Suprapubic skin (tissue), 4 donors: Measurements from ENCODE around the gene EML1. TPM values are rescaled to one million over a fixed set of nuclear protein-coding genes. Genes with fewer than 3 reads are reported as not detected.

Source experiments
- DNase-seq, 2 donors: peaks; one replicate each; pipeline ENCODE4 v3.0.0-alpha.2; 2019; ENCODE audit warnings: low spot score in 2 of 2
- H3K27ac ChIP-seq: fragments of 200-600 bp; sonication (generic); one replicate; pipeline ENCODE4 v1.5.1; 2019
- H3K27me3 ChIP-seq: fragments of 200-600 bp; sonication (generic); one replicate; pipeline ENCODE4 v1.5.1; 2019
- H3K36me3 ChIP-seq: fragments of 200-600 bp; sonication (generic); one replicate; pipeline ENCODE4 v1.5.1; 2019
- H3K4me1 ChIP-seq: fragments of 200-600 bp; sonication (generic); one replicate; pipeline ENCODE4 v1.5.1; 2019
- H3K4me3 ChIP-seq: fragments of 200-600 bp; sonication (generic); one replicate; pipeline ENCODE4 v1.5.1; 2019; ENCODE audit warnings: mild to moderate bottlenecking
- H3K9me3 ChIP-seq: fragments of 200-600 bp; sonication (generic); one replicate; pipeline ENCODE4 v1.5.1; 2019
- CTCF ChIP-seq, 2 donors: fragments of 200-600 bp in 1 of 2; fragments of 450-650 bp in 1 of 2; sonication (generic) in 1 of 2; IDR thresholded peaks; one replicate each; pipeline ENCODE4 v1.5.1; 2016 to 2019; ENCODE audit warnings: antibody characterized with exemption in 2 of 2, mild to moderate bottlenecking in 1 of 2, moderate library complexity in 1 of 2
- EP300 ChIP-seq: sonication (generic); formaldehyde crosslinking; IDR thresholded peaks from one replicate; pipeline ENCODE4 v1.6.1; 2017; ENCODE audit warnings: antibody characterized with exemption
- POLR2A ChIP-seq, 2 donors: fragments of 450-650 bp; IDR thresholded peaks; one replicate each; pipeline ENCODE4 v1.6.1; 2017; ENCODE audit warnings: antibody characterized with exemption in 2 of 2, mild to moderate bottlenecking in 2 of 2, moderate library complexity in 2 of 2
- POLR2AphosphoS5 ChIP-seq, 3 donors: sonication (generic); formaldehyde crosslinking; IDR thresholded peaks; one replicate each; pipeline ENCODE4 v1.6.1; 2017; ENCODE audit warnings: antibody characterized with exemption in 3 of 3
- WGBS: methylation state at CpG from one replicate; pipeline ENCODE4 v1.1.5; 2018; 5-methylcytosine and 5-hydroxymethylcytosine counted together
- total RNA-seq, 4 donors: library from RNA; depleted of rRNA; stranded (reverse); fragments of >200 nt; gene quantifications; one replicate each; pipeline ENCODE4 v1.1.0, GENCODE V29; 2016

Gene EML1
- total RNA-seq, 4 donors from 2014 or later, result 9.6 to 17.6 (median 15.4) TPM

- H3K27me3 ChIP-seq, result peaks cover 19% of the 10 kb centered on the region
- WGBS, result 58% methylated on average over 16 of the region's 24 CpGs
- peak overlapping the region; percentile 17 for H3K27ac ChIP-seq
- no peak for TF ChIP-seq POLR2A (IDR thresholded peaks at IDR 0.05)
- no peak for TF ChIP-seq POLR2AphosphoS5 (IDR thresholded peaks at IDR 0.05)
- TF ChIP-seq EP300, result no peak
- no peak for TF ChIP-seq CTCF (IDR thresholded peaks at IDR 0.05)
- no peak for DNase-seq
- no peak overlapping the region for H3K4me3 ChIP-seq
- H3K4me1 ChIP-seq, result peaks cover 76% of the 10 kb centered on the region
- H3K36me3 ChIP-seq, result no peaks in the 10 kb centered on the region
- no peaks in the 10 kb centered on the region for H3K9me3 ChIP-seq
Observed at GRCh38 chr14:99754141-99755067, 38.8 kb upstream of the EML1 start.

- Histone ChIP-seq H3K27ac (peak overlapping the region; percentile 17), H3K9me3 (no peaks in the 10 kb centered on the region), H3K4me1 (peaks cover 73% of the 10 kb centered on the region), H3K4me3 (no peak overlapping the region), H3K36me3 (no peaks in the 10 kb centered on the region), H3K27me3 (peaks cover 19% of the 10 kb centered on the region)
- TF ChIP-seq EP300 (no peak), POLR2AphosphoS5 (IDR thresholded peaks at IDR 0.05) (no peak), CTCF (IDR thresholded peaks at IDR 0.05) (no peak), POLR2A (IDR thresholded peaks at IDR 0.05) (no peak)
- 100% methylated on average over 2 of the region's 8 CpGs for WGBS
- DNase-seq, result no peak
Observed at GRCh38 chr14:99755068-99755405, 38.2 kb upstream of the EML1 start.

- H3K36me3 ChIP-seq, result no peaks in the 10 kb centered on the region
- H3K4me1 ChIP-seq, result peaks cover 71% of the 10 kb centered on the region
- TF ChIP-seq POLR2AphosphoS5 (IDR thresholded peaks at IDR 0.05), result no peak
- no peak for TF ChIP-seq POLR2A (IDR thresholded peaks at IDR 0.05)
- no peak for TF ChIP-seq CTCF (IDR thresholded peaks at IDR 0.05)
- TF ChIP-seq EP300, result no peak
- peak overlapping the region; percentile 6 for H3K27ac ChIP-seq
- H3K9me3 ChIP-seq, result no peaks in the 10 kb centered on the region
- peaks cover 16% of the 10 kb centered on the region for H3K27me3 ChIP-seq
- 56% methylated on average over 15 of the region's 21 CpGs for WGBS
- no peak for DNase-seq
- no peak overlapping the region for H3K4me3 ChIP-seq
Observed at GRCh38 chr14:99755629-99756603, 37.3 kb upstream of the EML1 start.

- no peak overlapping the region for H3K4me3 ChIP-seq
- no peak overlapping the region for H3K27ac ChIP-seq
- H3K27me3 ChIP-seq, result peaks cover 12% of the 10 kb centered on the region
- no peaks in the 10 kb centered on the region for H3K36me3 ChIP-seq
- no peak for DNase-seq
- no peaks in the 10 kb centered on the region for H3K9me3 ChIP-seq
- TF ChIP-seq POLR2AphosphoS5 (IDR thresholded peaks at IDR 0.05) (no peak), POLR2A (IDR thresholded peaks at IDR 0.05) (no peak), EP300 (no peak), CTCF (IDR thresholded peaks at IDR 0.05) (no peak)
- peaks cover 70% of the 10 kb centered on the region for H3K4me1 ChIP-seq
- WGBS, result 94% methylated on average over 21 of the region's 21 CpGs
Observed at GRCh38 chr14:99756796-99757195, 36.4 kb upstream of the EML1 start.
